22Rv1 (cell line): ENCODE results near the gene SNRPA.
"Not testable (repeated sequence)": the region's sequence is repeated elsewhere in the genome, so short reads cannot be mapped to it uniquely, and the experiment has no call there.

Source experiments
- H3K27ac ChIP-seq: fragments of 450-650 bp; 2 replicates; pipeline ENCODE4 v1.5.1; 2017
- CTCF ChIP-seq: fragments of 450-650 bp; IDR thresholded peaks from 2 replicates; pipeline ENCODE4 v1.5.1; 2017; ENCODE audit warnings: mild to moderate bottlenecking
- ZFX ChIP-seq: fragments of 450-650 bp; IDR thresholded peaks from 2 replicates; pipeline ENCODE4 v1.6.1; 2017; ENCODE audit warnings: antibody characterized with exemption, borderline replicate concordance

The SNRPA gene

GRCh38 chr19:40721936-40722661 is 28.9 kb upstream of the SNRPA start:
- TF ChIP-seq CTCF (no peak), ZFX (no peak)
- H3K27ac ChIP-seq, result no peak overlapping the region

DNA sequence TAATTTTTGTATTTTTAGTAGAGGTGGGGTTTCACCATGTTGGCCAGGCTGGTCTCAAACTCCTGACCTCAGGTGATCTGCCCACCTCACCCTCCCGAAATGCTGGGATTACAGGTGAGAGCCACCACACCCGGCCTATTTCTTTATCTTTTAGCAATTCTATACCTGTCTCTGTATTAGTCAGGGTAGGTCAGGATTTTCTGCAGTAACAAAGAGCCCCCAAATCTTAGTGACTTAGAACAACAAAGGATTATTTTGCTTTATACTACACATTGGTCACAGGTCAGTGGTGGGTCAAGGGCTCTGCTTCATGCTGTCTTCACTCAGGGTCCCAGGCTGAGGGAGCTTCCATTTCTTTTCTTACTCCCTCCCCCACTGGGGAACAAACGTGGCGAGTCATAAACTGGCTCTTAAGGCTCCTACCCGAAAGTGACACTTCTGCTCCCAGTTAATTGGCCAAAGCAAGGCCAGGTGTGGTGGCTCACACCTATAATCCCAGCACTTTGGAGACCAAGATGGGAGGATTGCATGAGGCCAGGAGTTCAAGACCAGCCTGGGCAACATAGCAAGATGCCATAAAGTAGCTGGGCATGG is 27.2 kb upstream of the SNRPA start:
- no peak overlapping the region for H3K27ac ChIP-seq
- TF ChIP-seq CTCF, result no peak
- no peak for TF ChIP-seq ZFX

GRCh38 chr19:40724315-40724714 is 26.7 kb upstream of the SNRPA start:
- H3K27ac ChIP-seq, result no peak overlapping the region
- no peak for TF ChIP-seq CTCF
- TF ChIP-seq ZFX, result no peak

- H3K27ac ChIP-seq, result no peak overlapping the region
- no peak for TF ChIP-seq ZFX
- no peak for TF ChIP-seq CTCF
These were observed 26.1 kb upstream of the SNRPA start for GRCh38 chr19:40724855-40725254.

- H3K27ac ChIP-seq, result no peak overlapping the region
- TF ChIP-seq CTCF (no peak), ZFX (no peak)
These were observed 24.7 kb upstream of the SNRPA start for GRCh38 chr19:40726279-40726678.

GRCh38 chr19:40730065-40730464 is 20.9 kb upstream of the SNRPA start:
- H3K27ac ChIP-seq, result not testable (repeated sequence)

GRCh38 chr19:40732304-40732703 is 18.7 kb upstream of the SNRPA start:
- not testable (repeated sequence) for H3K27ac ChIP-seq

DNA sequence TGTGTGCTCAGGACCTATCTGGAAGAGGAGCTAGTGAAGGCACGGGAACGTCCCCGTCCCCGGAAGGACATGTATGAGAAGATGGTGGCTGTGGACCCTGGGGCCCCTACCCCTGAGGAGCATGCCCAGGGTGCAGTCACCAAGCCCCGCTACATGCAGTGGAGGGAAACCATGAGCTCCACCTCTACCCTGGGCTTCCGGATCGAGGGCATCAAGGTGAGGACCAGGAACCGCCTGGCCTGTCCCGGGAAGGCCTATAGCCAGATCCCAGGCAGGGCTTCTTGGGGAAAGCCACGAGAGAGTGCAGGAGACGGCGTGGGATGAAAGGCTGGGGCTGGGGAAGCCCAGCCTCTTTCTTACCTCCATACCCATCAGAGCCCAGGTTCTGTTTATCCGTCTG is 17.9 kb upstream of the SNRPA start:
- TF ChIP-seq ZFX (no peak), CTCF (no peak)
- no peak overlapping the region for H3K27ac ChIP-seq
